ENCODE measurements around the gene CMTM2.
"Not testable (repeated sequence)": the region's sequence is repeated elsewhere in the genome, so short reads cannot be mapped to it uniquely, and the experiment has no call there.

Gene CMTM2

GRCh38 chr16:66630561-66631260, 51.4 kb downstream of the CMTM2 start:
- DNase-seq (ENCODE audit: low read depth in 2 of 2), result not testable (repeated sequence)

GRCh38 chr16:66631558-66631957, 52.3 kb downstream of the CMTM2 start:
- not testable (repeated sequence) for DNase-seq (ENCODE audit: low read depth in 2 of 2)

- no peak for DNase-seq (ENCODE audit: low read depth in 2 of 2)
Observed at GRCh38 chr16:66634527-66635196, 55.4 kb downstream of the CMTM2 start.

- DNase-seq (ENCODE audit: low read depth in 2 of 2), result no peak
Observed at GRCh38 chr16:66635406-66635805, 56.1 kb downstream of the CMTM2 start.

GRCh38 chr16:66636199-66636598, 56.9 kb downstream of the CMTM2 start:
- no peak for DNase-seq (ENCODE audit: low read depth in 2 of 2)

- no peak for DNase-seq (ENCODE audit: low read depth in 2 of 2)
Observed at GRCh38 chr16:66637806-66638205, 58.5 kb downstream of the CMTM2 start.

All from fibroblast of skin of left quadriceps (primary cell).